Caco-2 (cell line): ENCODE results near the gene ATP6V1F. TPM values are rescaled to one million over a fixed set of nuclear protein-coding genes. Genes with fewer than 3 reads are reported as not detected.

ENCODE experiments used
- BruUV-seq: library from RNA; stranded (reverse); fragments of 400-500 nt; replicated peaks from 2 replicates; lab custom pipeline; 2021; lab: Mats Ljungman, UMichigan
- CTCF ChIA-PET: fragments of 300-600 bp; sonication (Branson Sonifier 250); formaldehyde crosslinking; loops from one replicate; lab custom pipeline; 2022; ENCODE audit warnings: antibody characterized with exemption; lab: Charles Lee
- POLR2A ChIA-PET: fragments of 300-600 bp; sonication (Branson Sonifier 250); formaldehyde crosslinking; loops from one replicate; lab custom pipeline; 2022; ENCODE audit warnings: antibody characterized with exemption; lab: Charles Lee
- DNase-seq, 2 experiments: peaks; one replicate each; pipeline versions ENCODE4 v3.0.0 to v3.0.0-alpha.2; 2020 to 2022
- H3K27me3 ChIP-seq: replicated peaks from 2 replicates; pipeline ENCODE4 v1.6.0; 2011; ENCODE audit warnings: low read length; ENCODE audit not compliant: control insufficient read depth, insufficient read depth
- H3K36me3 ChIP-seq: 2 replicates; pipeline ENCODE4 v1.5.1; 2011; ENCODE audit warnings: low read length; ENCODE audit not compliant: control insufficient read depth, insufficient read depth
- H3K4me1 ChIP-seq: fragments of 250-450 bp; sonication (Bioruptor Pico); 2 replicates; pipeline ENCODE4 v1.5.1; 2020; ENCODE audit warnings: mild to moderate bottlenecking
- H3K4me3 ChIP-seq: 2 replicates; pipeline ENCODE4 v1.5.1; 2011; ENCODE audit warnings: low read depth, mild to moderate bottlenecking, control low read depth, low read length
- H3K9me3 ChIP-seq: fragments of 250-450 bp; sonication (Bioruptor Pico); 2 replicates; pipeline ENCODE4 v1.5.1; 2020; ENCODE audit warnings: mild to moderate bottlenecking, moderate library complexity
- H3K27ac Mint-ChIP-seq: one replicate; pipeline ENCODE4 v1.8.0; 2022; ENCODE audit warnings: mixed read lengths; ENCODE audit not compliant: unreplicated experiment
- H3K27me3 Mint-ChIP-seq: one replicate; pipeline ENCODE4 v1.8.0; 2022; ENCODE audit warnings: mixed read lengths; ENCODE audit not compliant: insufficient read depth, unreplicated experiment
- H3K36me3 Mint-ChIP-seq: one replicate; pipeline ENCODE4 v1.8.0; 2022; ENCODE audit warnings: mild to moderate bottlenecking, mixed read lengths; ENCODE audit not compliant: insufficient read depth, unreplicated experiment
- H3K4me1 Mint-ChIP-seq: one replicate; pipeline ENCODE4 v1.8.0; 2022; ENCODE audit warnings: low read depth, mixed read lengths; ENCODE audit not compliant: unreplicated experiment
- H3K4me3 Mint-ChIP-seq: one replicate; pipeline ENCODE4 v1.8.0; 2022; ENCODE audit warnings: mild to moderate bottlenecking, moderate library complexity, mixed read lengths; ENCODE audit not compliant: unreplicated experiment
- H3K9me3 Mint-ChIP-seq: one replicate; pipeline ENCODE4 v1.8.0; 2022; ENCODE audit warnings: mixed read lengths; ENCODE audit not compliant: unreplicated experiment
- CTCF ChIP-seq, 2 experiments: fragments of 200-600 bp in 1 of 2; IDR thresholded peaks; 1 replicate in 1 of 2; 2 replicates in 1 of 2; pipeline versions ENCODE4 v1.5.1 to v1.8.0; 2011 to 2022; ENCODE audit warnings: antibody characterized with exemption in 1 of 2, control low read depth in 1 of 2, inconsistent platforms in 1 of 2, low read depth in 1 of 2, low read length in 1 of 2, mild to moderate bottlenecking in 1 of 2, moderate library complexity in 1 of 2; ENCODE audit not compliant: insufficient read depth in 1 of 2, severe bottlenecking in 1 of 2, unreplicated experiment in 1 of 2
- intact Hi-C: fragments of 100-400 bp; cut with micrococcal nuclease; formaldehyde crosslinking; loops from one replicate; pipeline ENCODE4 v1.10.0; 2022; ENCODE audit not compliant: unreplicated experiment
- total RNA-seq: library from RNA; stranded (reverse); gene quantifications from 2 replicates; pipeline ENCODE4 v1.2.3, GENCODE V29; 2022

The ATP6V1F gene
- total RNA-seq, 1 experiment from 2014 or later = 162 TPM

- Histone ChIP-seq H3K36me3 (no peaks in the 10 kb centered on the region), H3K9me3 (no peaks in the 10 kb centered on the region), H3K4me1 (no peaks in the 10 kb centered on the region), H3K27me3 (no peaks in the 10 kb centered on the region), H3K4me3 (no peak overlapping the region)
- ChIA-PET CTCF (interaction anchor here (0.6 kb wide), 1 partner anchor 44 kb away, joined by 7 read pairs; no protein-coding TSS in a partner anchor), POLR2A (no interaction called here)
- TF ChIP-seq CTCF (IDR thresholded peaks at IDR 0.05; ENCODE audit: insufficient read depth in 1 of 2, low read depth in 1 of 2, low read length in 1 of 2, severe bottlenecking in 1 of 2, unreplicated experiment in 1 of 2) = no peak
- intact Hi-C loops = no loop called here
- no peaks in the 10 kb centered on the region for H3K36me3 Mint-ChIP-seq
- no peak overlapping the region for H3K27ac Mint-ChIP-seq
- H3K4me1 Mint-ChIP-seq = peaks cover 6% of the 10 kb centered on the region
- DNase-seq = peak in 1 of 2 experiments; percentile 32
- BruUV-seq = no TSS peak
- H3K9me3 Mint-ChIP-seq = no peaks in the 10 kb centered on the region
- H3K27me3 Mint-ChIP-seq = peaks cover 1% of the 10 kb centered on the region
- no peak overlapping the region for H3K4me3 Mint-ChIP-seq
These were observed 51.4 kb downstream of the ATP6V1F start for GRCh38 chr7:128913870-128914565.

- Histone ChIP-seq H3K36me3 (no peaks in the 10 kb centered on the region), H3K27me3 (no peaks in the 10 kb centered on the region; the same call in 1 of the 2 replicates), H3K9me3 (no peaks in the 10 kb centered on the region), H3K4me3 (no peak overlapping the region), H3K4me1 (no peaks in the 10 kb centered on the region)
- H3K9me3 Mint-ChIP-seq = no peaks in the 10 kb centered on the region
- H3K36me3 Mint-ChIP-seq = no peaks in the 10 kb centered on the region
- no TSS peak for BruUV-seq
- ChIA-PET POLR2A (no interaction called here), CTCF (interaction anchor here (0.6 kb wide), 1 partner anchor 43 kb away, joined by 7 read pairs; no protein-coding TSS in a partner anchor)
- H3K27ac Mint-ChIP-seq = no peak overlapping the region
- peak in 1 of 2 experiments; percentile 28 for DNase-seq
- no peak for TF ChIP-seq CTCF (IDR thresholded peaks at IDR 0.05; ENCODE audit: insufficient read depth in 1 of 2, low read depth in 1 of 2, low read length in 1 of 2, severe bottlenecking in 1 of 2, unreplicated experiment in 1 of 2)
- H3K27me3 Mint-ChIP-seq = peaks cover 4% of the 10 kb centered on the region
- intact Hi-C loops = no loop called here
- no peak overlapping the region for H3K4me3 Mint-ChIP-seq
- H3K4me1 Mint-ChIP-seq = peaks cover 6% of the 10 kb centered on the region
These were observed 52.0 kb downstream of the ATP6V1F start for GRCh38 chr7:128914566-128915151.

- Histone ChIP-seq H3K4me3 (no peak overlapping the region), H3K27me3 (no peaks in the 10 kb centered on the region; the same call in 1 of the 2 replicates), H3K4me1 (no peaks in the 10 kb centered on the region), H3K36me3 (no peaks in the 10 kb centered on the region), H3K9me3 (no peaks in the 10 kb centered on the region)
- peaks cover 7% of the 10 kb centered on the region for H3K4me1 Mint-ChIP-seq
- intact Hi-C loops = no loop called here
- CTCF ChIA-PET = no interaction called here
- no peaks in the 10 kb centered on the region for H3K36me3 Mint-ChIP-seq
- POLR2A ChIA-PET = no interaction called here
- no peaks in the 10 kb centered on the region for H3K9me3 Mint-ChIP-seq
- no peak for TF ChIP-seq CTCF (IDR thresholded peaks at IDR 0.05; ENCODE audit: insufficient read depth in 1 of 2, low read depth in 1 of 2, low read length in 1 of 2, severe bottlenecking in 1 of 2, unreplicated experiment in 1 of 2)
- no peak overlapping the region for H3K27ac Mint-ChIP-seq
- no TSS peak for BruUV-seq
- peak in 1 of 2 experiments; percentile 16 for DNase-seq
- H3K27me3 Mint-ChIP-seq = peaks cover 4% of the 10 kb centered on the region
- no peak overlapping the region for H3K4me3 Mint-ChIP-seq
These were observed 52.7 kb downstream of the ATP6V1F start for GRCh38 chr7:128915271-128915819.
